Fibroblast of villous mesenchyme (primary cell): ENCODE data around the gene STK39. TPM values are rescaled to one million over a fixed set of nuclear protein-coding genes. Genes with fewer than 3 reads are reported as not detected.
"Not testable (repeated sequence)": the region's sequence is repeated elsewhere in the genome, so short reads cannot be mapped to it uniquely, and the experiment has no call there.

Experiments used
- DNase-seq: peaks from one replicate; pipeline ENCODE4 v3.0.0-alpha.2; 2010; ENCODE audit warnings: low read depth
- H3K4me3 ChIP-seq: 2 replicates; pipeline ENCODE4 v1.5.1; 2011; ENCODE audit warnings: low read depth, mild to moderate bottlenecking, low read length
- total RNA-seq: library from RNA; depleted of rRNA; stranded (reverse); fragments of >200 nt; gene quantifications from 2 replicates; pipeline ENCODE4 v1.2.3, GENCODE V29; 2012
- TF ChIP-seq, protein P1 (sequence below): IDR thresholded peaks from 2 replicates; pipeline ENCODE4 v1.5.1; 2012; ENCODE audit warnings: low read depth, mild to moderate bottlenecking, low read length; ENCODE audit not compliant: insufficient read depth

STK39 gene
- total RNA-seq, 1 donor, result 27.2 TPM

- H3K4me3 ChIP-seq, result no peak overlapping the region
- DNase-seq, result no peak
- TF ChIP-seq, protein P1, sequence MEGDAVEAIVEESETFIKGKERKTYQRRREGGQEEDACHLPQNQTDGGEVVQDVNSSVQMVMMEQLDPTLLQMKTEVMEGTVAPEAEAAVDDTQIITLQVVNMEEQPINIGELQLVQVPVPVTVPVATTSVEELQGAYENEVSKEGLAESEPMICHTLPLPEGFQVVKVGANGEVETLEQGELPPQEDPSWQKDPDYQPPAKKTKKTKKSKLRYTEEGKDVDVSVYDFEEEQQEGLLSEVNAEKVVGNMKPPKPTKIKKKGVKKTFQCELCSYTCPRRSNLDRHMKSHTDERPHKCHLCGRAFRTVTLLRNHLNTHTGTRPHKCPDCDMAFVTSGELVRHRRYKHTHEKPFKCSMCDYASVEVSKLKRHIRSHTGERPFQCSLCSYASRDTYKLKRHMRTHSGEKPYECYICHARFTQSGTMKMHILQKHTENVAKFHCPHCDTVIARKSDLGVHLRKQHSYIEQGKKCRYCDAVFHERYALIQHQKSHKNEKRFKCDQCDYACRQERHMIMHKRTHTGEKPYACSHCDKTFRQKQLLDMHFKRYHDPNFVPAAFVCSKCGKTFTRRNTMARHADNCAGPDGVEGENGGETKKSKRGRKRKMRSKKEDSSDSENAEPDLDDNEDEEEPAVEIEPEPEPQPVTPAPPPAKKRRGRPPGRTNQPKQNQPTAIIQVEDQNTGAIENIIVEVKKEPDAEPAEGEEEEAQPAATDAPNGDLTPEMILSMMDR, result no peak
Measured at GRCh38 chr2:168085801-168086361, 161.5 kb downstream of the STK39 start.

- H3K4me3 ChIP-seq, result no peak overlapping the region
- no peak for DNase-seq
- TF ChIP-seq, protein P1, result no peak
Measured at GRCh38 chr2:168084288-168084687, 163.1 kb downstream of the STK39 start.

DNA sequence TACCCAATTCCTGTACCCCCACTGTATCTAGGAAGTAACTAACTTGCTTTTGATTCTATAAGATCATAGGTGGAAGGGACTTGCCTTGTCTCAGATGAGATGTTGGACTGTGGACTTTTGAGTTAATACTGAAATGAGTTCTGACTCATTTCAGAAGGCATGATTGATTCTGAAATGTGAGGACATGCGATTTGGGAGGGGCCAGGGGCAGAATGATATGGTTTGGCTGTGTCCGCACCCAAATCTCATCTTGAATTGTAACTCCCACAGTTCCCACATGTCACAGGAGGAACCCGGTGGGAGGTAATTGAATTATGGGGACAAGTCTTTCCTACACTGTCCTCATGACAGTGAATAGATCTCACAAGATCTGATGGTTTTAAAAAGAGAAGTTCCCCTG is 165.9 kb downstream of the STK39 start:
- not testable (repeated sequence) for DNase-seq, H3K4me3 ChIP-seq

- TF ChIP-seq, protein P1, result no peak
- no peak for DNase-seq
- H3K4me3 ChIP-seq, result no peak overlapping the region
Measured at GRCh38 chr2:168079236-168079635, 168.2 kb downstream of the STK39 start.

GRCh38 chr2:168076731-168077130 is 170.7 kb downstream of the STK39 start:
- DNase-seq, result no peak
- no peak overlapping the region for H3K4me3 ChIP-seq
- TF ChIP-seq, protein P1, result no peak

DNA sequence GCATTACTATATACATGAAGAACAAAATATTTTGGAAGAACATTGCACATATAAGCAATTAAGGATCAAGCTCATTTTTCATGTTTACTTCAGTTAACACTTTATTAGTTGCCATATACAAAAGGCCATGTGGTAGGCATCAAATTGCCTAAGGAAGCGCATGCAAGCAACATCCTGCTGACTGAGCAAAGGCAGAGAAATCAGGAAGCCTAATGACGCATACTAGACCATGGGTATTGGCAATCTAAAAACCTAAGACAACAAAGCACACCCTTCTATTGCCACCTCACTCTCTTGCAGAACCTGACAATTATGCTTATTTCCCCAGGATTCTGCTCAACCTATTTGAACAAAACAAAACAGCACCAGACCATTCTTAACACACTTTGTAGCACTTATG is 171.9 kb downstream of the STK39 start:
- TF ChIP-seq, protein P1, result no peak
- DNase-seq, result no peak

DNA sequence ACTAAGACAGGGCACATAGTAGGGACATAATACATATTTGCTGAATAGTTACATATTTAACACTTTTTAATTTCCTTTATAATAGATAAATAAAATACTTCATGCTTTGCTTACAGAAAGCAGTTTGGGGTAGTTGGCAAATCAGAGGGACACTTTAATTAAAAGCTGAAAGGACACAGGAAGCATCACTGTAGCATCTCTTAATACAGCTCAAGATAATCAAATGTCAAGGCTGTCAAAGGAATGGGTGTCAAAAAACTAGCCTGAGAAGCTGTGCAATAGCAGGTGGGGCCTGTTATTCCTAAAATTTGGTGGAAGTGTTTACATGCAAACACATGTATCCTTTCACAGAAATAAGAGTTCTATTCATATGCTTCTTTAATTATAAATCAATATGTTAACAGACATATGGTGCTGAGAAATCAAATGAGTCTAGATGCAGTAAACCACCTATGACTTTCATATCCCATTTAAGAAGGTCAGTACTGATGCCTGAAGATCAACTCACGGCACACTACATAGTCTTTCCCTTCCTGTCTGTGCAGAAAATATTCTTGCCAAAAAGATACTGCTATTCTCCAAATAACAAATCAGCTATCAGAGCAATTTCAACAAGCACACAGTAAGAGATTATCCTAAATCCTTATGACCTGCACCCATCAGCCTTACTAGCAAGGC is 174.6 kb downstream of the STK39 start:
- no peak for DNase-seq
- H3K4me3 ChIP-seq, result no peak overlapping the region
- TF ChIP-seq, protein P1, result no peak

More for the DNA sequence above, 171.9 kb downstream of the STK39 start:
- H3K4me3 ChIP-seq, result no peak overlapping the region
